Measurements from ENCODE around the gene GLUL.

Gene GLUL

GRCh38 chr1:182410620-182411273 is 19.2 kb upstream of the GLUL start:
- Histone ChIP-seq H3K36me3 (no peaks in the 10 kb centered on the region), H3K27ac (no peak overlapping the region), H3K4me3 (ENCODE audit: low read depth in 1 of 2, low read length in 1 of 2) (no peak overlapping the region), H3K4me1 (ENCODE audit: control insufficient read depth in 1 of 2, insufficient read depth in 1 of 2, low read depth in 1 of 2, low read length in 1 of 2) (no peaks in the 10 kb centered on the region), H3K9me3 (no peaks in the 10 kb centered on the region), H3K27me3 (peaks cover 25% of the 10 kb centered on the region)
- TF ChIP-seq, protein P1, sequence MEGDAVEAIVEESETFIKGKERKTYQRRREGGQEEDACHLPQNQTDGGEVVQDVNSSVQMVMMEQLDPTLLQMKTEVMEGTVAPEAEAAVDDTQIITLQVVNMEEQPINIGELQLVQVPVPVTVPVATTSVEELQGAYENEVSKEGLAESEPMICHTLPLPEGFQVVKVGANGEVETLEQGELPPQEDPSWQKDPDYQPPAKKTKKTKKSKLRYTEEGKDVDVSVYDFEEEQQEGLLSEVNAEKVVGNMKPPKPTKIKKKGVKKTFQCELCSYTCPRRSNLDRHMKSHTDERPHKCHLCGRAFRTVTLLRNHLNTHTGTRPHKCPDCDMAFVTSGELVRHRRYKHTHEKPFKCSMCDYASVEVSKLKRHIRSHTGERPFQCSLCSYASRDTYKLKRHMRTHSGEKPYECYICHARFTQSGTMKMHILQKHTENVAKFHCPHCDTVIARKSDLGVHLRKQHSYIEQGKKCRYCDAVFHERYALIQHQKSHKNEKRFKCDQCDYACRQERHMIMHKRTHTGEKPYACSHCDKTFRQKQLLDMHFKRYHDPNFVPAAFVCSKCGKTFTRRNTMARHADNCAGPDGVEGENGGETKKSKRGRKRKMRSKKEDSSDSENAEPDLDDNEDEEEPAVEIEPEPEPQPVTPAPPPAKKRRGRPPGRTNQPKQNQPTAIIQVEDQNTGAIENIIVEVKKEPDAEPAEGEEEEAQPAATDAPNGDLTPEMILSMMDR (IDR thresholded peaks at IDR 0.05) = no peak

GRCh38 chr1:182410138-182410537 is 18.5 kb upstream of the GLUL start:
- H3K4me3 ChIP-seq (ENCODE audit: low read depth in 1 of 2, low read length in 1 of 2) = no peak overlapping the region
- H3K27ac ChIP-seq = no peak overlapping the region
- TF ChIP-seq, protein P1 (IDR thresholded peaks at IDR 0.05) = no peak
- H3K9me3 ChIP-seq = no peaks in the 10 kb centered on the region
- no peaks in the 10 kb centered on the region for H3K36me3 ChIP-seq
- H3K27me3 ChIP-seq = peaks cover 19% of the 10 kb centered on the region
- no peaks in the 10 kb centered on the region for H3K4me1 ChIP-seq (ENCODE audit: control insufficient read depth in 1 of 2, insufficient read depth in 1 of 2, low read depth in 1 of 2, low read length in 1 of 2)

- TF ChIP-seq, protein P1 (IDR thresholded peaks at IDR 0.05) = no peak
- no peaks in the 10 kb centered on the region for H3K4me1 ChIP-seq (ENCODE audit: control insufficient read depth in 1 of 2, insufficient read depth in 1 of 2, low read depth in 1 of 2, low read length in 1 of 2)
- H3K27me3 ChIP-seq = peaks cover 9% of the 10 kb centered on the region
- no peaks in the 10 kb centered on the region for H3K9me3 ChIP-seq
- no peak overlapping the region for H3K4me3 ChIP-seq (ENCODE audit: low read depth in 1 of 2, low read length in 1 of 2)
- no peak overlapping the region for H3K27ac ChIP-seq
- H3K36me3 ChIP-seq = no peaks in the 10 kb centered on the region
Observed at GRCh38 chr1:182408435-182409075, 17.0 kb upstream of the GLUL start.

DNA sequence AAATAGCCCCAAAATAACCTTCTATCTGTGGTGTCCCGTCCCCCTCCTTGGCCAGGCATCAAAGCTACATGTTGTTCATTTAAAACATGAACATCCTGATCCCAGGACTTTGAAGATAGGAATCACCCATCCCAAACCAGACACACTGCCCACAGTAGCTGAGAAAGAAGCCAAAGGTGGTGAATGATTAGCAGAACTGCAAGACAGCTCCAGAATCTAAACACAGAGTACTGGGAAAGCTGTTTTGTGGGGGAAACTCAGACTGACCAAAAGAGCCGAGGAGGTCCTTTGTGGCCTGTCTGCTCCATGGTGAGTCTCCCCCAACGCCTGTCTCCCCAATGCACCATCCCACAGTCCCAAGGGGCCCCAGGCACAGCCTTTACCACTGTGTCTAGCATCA is 16.1 kb upstream of the GLUL start:
- H3K36me3 ChIP-seq = no peaks in the 10 kb centered on the region
- H3K27me3 ChIP-seq = peaks cover 9% of the 10 kb centered on the region
- H3K4me1 ChIP-seq (ENCODE audit: control insufficient read depth in 1 of 2, insufficient read depth in 1 of 2, low read depth in 1 of 2, low read length in 1 of 2) = no peaks in the 10 kb centered on the region
- H3K4me3 ChIP-seq (ENCODE audit: low read depth in 1 of 2, low read length in 1 of 2) = no peak overlapping the region
- no peaks in the 10 kb centered on the region for H3K9me3 ChIP-seq
- TF ChIP-seq, protein P1 (IDR thresholded peaks at IDR 0.05) = no peak
- H3K27ac ChIP-seq = no peak overlapping the region

DNA sequence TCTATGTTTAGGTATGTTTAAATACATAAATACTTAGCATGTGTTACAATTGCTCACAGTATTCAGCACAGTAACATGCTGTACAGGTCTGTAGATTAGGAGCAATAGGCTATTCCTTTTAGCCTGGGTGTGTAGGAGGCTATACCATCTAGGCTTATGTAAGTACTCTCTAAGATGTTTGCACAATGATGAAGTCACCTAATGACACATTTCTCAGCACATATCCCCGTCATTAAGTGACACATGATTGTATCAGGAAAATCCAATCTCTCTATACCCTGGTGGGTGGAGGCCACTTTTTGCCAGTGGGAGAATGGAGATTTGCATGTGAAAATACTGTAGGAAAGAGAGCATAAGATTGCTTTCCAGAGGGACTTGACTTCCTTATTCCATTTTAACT is 14.4 kb upstream of the GLUL start:
- Histone ChIP-seq H3K9me3 (no peaks in the 10 kb centered on the region), H3K27ac (no peak overlapping the region)
- TF ChIP-seq, protein P1 (IDR thresholded peaks at IDR 0.05) = no peak

More for the DNA sequence above, 14.4 kb upstream of the GLUL start:
- Histone ChIP-seq H3K36me3 (no peaks in the 10 kb centered on the region), H3K4me1 (ENCODE audit: control insufficient read depth in 1 of 2, insufficient read depth in 1 of 2, low read depth in 1 of 2, low read length in 1 of 2) (no peaks in the 10 kb centered on the region), H3K4me3 (ENCODE audit: low read depth in 1 of 2, low read length in 1 of 2) (no peak overlapping the region), H3K27me3 (peaks cover 9% of the 10 kb centered on the region)
